ENCODE measurements around the gene NCMAP. TPM values are rescaled to one million over a fixed set of nuclear protein-coding genes. Genes with fewer than 3 reads are reported as not detected.

Gene NCMAP
- polyA plus RNA-seq, 1 of the 3 experiments (the other 2 are of a cell fraction): not detected

DNA sequence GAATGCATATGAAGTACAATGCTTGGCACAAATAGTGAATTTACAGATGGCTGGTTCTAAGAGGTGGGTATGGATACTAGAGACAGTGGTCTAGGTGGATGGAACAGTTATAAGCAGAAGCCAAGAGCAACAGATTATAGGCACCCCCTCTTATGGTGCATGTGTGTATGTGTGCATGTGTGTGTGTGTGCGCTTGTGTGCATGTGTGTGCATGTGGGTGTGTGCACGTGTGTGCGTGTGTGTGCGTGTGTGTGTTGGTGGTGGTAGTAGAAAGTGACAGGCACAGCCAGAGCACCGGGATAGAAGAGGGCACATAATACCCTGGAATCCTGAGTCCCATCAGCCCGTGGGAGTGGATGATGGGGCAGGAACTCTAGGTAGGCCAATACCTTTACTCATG is 1.3 kb downstream of the NCMAP start:
- POLR2A ChIA-PET: no interaction called here
- Histone ChIP-seq H3K9me3 (no peaks in the 10 kb centered on the region), H3K79me2 (ENCODE audit: insufficient read depth) (no peaks in the 10 kb centered on the region), H3K4me3 (ENCODE audit: low read depth in 2 of 2, low read length in 1 of 2) (no peak overlapping the region), H3K27ac (ENCODE audit: low read depth in 2 of 2, low read length in 1 of 2) (no peak overlapping the region), H3F3A (replicated peaks; ENCODE audit: insufficient read depth) (peaks cover 8% of the 10 kb centered on the region), H3K4me1 (ENCODE audit: control insufficient read depth in 1 of 2, insufficient read depth in 2 of 2, low read depth in 1 of 2, low read length in 1 of 2) (peaks cover 8 to 15% of the 10 kb centered on the region in 2 experiments; a peak in 1 of 4 replicates), H2AFZ (ENCODE audit: low read depth) (no peak overlapping the region), H4K20me1 (ENCODE audit: insufficient read depth) (no peaks in the 10 kb centered on the region), H3K36me3 (replicated peaks in 1 of 2; ENCODE audit: control insufficient read depth in 1 of 2, insufficient read depth in 2 of 2, low read length in 1 of 2) (no peaks in the 10 kb centered on the region), H3K4me2 (no peak overlapping the region), H3K27me3 (ENCODE audit: insufficient read depth) (peaks cover 7% of the 10 kb centered on the region; the same call in 1 of the 2 replicates), H3K9me2 (no peaks in the 10 kb centered on the region), H3K9ac (no peak overlapping the region)
- TF ChIP-seq, protein P1, sequence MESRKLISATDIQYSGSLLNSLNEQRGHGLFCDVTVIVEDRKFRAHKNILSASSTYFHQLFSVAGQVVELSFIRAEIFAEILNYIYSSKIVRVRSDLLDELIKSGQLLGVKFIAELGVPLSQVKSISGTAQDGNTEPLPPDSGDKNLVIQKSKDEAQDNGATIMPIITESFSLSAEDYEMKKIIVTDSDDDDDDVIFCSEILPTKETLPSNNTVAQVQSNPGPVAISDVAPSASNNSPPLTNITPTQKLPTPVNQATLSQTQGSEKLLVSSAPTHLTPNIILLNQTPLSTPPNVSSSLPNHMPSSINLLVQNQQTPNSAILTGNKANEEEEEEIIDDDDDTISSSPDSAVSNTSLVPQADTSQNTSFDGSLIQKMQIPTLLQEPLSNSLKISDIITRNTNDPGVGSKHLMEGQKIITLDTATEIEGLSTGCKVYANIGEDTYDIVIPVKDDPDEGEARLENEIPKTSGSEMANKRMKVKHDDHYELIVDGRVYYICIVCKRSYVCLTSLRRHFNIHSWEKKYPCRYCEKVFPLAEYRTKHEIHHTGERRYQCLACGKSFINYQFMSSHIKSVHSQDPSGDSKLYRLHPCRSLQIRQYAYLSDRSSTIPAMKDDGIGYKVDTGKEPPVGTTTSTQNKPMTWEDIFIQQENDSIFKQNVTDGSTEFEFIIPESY (IDR thresholded peaks at IDR 0.05; ENCODE audit: borderline replicate concordance, low read depth): no peak
- no peak for TF ChIP-seq EP300 (IDR thresholded peaks at IDR 0.05; ENCODE audit: borderline replicate concordance in 1 of 2, low read depth in 1 of 2, low read length in 1 of 2)
- no peak for TF ChIP-seq RXRA (IDR thresholded peaks at IDR 0.05; ENCODE audit: borderline replicate concordance, low read depth)
- TF ChIP-seq RCOR1 (IDR thresholded peaks at IDR 0.05; ENCODE audit: low read length): no peak
- TF ChIP-seq TEAD4 (IDR thresholded peaks at IDR 0.05; ENCODE audit: borderline replicate concordance, insufficient read depth): no peak
- TF ChIP-seq TCF12 (IDR thresholded peaks at IDR 0.05): no peak
- no peak for TF ChIP-seq JUND (IDR thresholded peaks at IDR 0.05)
- TF ChIP-seq ELF1 (IDR thresholded peaks at IDR 0.05): no peak
- no peak for TF ChIP-seq TAF1 (IDR thresholded peaks at IDR 0.05; ENCODE audit: borderline replicate concordance, low read depth, low read length)
- TF ChIP-seq, protein P2, sequence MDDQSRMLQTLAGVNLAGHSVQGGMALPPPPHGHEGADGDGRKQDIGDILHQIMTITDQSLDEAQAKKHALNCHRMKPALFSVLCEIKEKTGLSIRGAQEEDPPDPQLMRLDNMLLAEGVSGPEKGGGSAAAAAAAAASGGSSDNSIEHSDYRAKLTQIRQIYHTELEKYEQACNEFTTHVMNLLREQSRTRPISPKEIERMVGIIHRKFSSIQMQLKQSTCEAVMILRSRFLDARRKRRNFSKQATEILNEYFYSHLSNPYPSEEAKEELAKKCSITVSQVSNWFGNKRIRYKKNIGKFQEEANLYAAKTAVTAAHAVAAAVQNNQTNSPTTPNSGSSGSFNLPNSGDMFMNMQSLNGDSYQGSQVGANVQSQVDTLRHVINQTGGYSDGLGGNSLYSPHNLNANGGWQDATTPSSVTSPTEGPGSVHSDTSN (IDR thresholded peaks at IDR 0.05): no peak
- TF ChIP-seq, protein P3, sequence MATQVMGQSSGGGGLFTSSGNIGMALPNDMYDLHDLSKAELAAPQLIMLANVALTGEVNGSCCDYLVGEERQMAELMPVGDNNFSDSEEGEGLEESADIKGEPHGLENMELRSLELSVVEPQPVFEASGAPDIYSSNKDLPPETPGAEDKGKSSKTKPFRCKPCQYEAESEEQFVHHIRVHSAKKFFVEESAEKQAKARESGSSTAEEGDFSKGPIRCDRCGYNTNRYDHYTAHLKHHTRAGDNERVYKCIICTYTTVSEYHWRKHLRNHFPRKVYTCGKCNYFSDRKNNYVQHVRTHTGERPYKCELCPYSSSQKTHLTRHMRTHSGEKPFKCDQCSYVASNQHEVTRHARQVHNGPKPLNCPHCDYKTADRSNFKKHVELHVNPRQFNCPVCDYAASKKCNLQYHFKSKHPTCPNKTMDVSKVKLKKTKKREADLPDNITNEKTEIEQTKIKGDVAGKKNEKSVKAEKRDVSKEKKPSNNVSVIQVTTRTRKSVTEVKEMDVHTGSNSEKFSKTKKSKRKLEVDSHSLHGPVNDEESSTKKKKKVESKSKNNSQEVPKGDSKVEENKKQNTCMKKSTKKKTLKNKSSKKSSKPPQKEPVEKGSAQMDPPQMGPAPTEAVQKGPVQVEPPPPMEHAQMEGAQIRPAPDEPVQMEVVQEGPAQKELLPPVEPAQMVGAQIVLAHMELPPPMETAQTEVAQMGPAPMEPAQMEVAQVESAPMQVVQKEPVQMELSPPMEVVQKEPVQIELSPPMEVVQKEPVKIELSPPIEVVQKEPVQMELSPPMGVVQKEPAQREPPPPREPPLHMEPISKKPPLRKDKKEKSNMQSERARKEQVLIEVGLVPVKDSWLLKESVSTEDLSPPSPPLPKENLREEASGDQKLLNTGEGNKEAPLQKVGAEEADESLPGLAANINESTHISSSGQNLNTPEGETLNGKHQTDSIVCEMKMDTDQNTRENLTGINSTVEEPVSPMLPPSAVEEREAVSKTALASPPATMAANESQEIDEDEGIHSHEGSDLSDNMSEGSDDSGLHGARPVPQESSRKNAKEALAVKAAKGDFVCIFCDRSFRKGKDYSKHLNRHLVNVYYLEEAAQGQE (IDR thresholded peaks at IDR 0.05; ENCODE audit: low read depth, low read length): no peak
- TF ChIP-seq, protein P4, sequence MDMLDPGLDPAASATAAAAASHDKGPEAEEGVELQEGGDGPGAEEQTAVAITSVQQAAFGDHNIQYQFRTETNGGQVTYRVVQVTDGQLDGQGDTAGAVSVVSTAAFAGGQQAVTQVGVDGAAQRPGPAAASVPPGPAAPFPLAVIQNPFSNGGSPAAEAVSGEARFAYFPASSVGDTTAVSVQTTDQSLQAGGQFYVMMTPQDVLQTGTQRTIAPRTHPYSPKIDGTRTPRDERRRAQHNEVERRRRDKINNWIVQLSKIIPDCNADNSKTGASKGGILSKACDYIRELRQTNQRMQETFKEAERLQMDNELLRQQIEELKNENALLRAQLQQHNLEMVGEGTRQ (IDR thresholded peaks at IDR 0.05; ENCODE audit: borderline replicate concordance, low read depth, low read length): no peak
- no peak for TF ChIP-seq NRF1 (IDR thresholded peaks at IDR 0.05; ENCODE audit: low read depth, low read length)
- 96% methylated on average over 6 of the region's 6 CpGs for WGBS (ENCODE audit: low lambda C conversion rate)
- no peak for DNase-seq
- CTCF ChIA-PET: interaction anchor here (0.7 to 1.1 kb wide), 2 partner anchors 30 to 278 kb away, joined by 3 read pairs; no protein-coding TSS in a partner anchor

All from SK-N-SH (cell line).